NB4 (cell line): Measurements from ENCODE around the gene VANGL1.

Experiments
- DNase-seq: peaks from one replicate; pipeline ENCODE4 v3.0.0; 2010; ENCODE audit warnings: low read depth
- H3K4me3 ChIP-seq: one replicate; pipeline ENCODE4 v1.5.1; 2011; ENCODE audit warnings: mild to moderate bottlenecking, low read depth, low read length, moderate library complexity
- CTCF ChIP-seq: IDR thresholded peaks from one replicate; pipeline ENCODE4 v1.5.1; 2012; ENCODE audit warnings: low read depth, low read length
- MAX ChIP-seq: IDR thresholded peaks from 2 replicates; pipeline ENCODE4 v1.6.1; 2011; ENCODE audit warnings: low read depth, low read length
- MYC ChIP-seq: IDR thresholded peaks from 2 replicates; pipeline ENCODE4 v1.6.1; 2011; ENCODE audit warnings: low read depth, low read length
- POLR2A ChIP-seq: IDR thresholded peaks from 2 replicates; pipeline ENCODE4 v1.6.1; 2011; ENCODE audit warnings: mild to moderate bottlenecking; ENCODE audit not compliant: insufficient read length; ENCODE audit errors: extremely low read depth

Gene VANGL1

GRCh38 chr1:115706587-115707425 is 65.0 kb downstream of the VANGL1 start:
- peak; percentile 66 for DNase-seq
- TF ChIP-seq MAX (no peak), MYC (no peak), CTCF (peak; percentile 43)

DNA sequence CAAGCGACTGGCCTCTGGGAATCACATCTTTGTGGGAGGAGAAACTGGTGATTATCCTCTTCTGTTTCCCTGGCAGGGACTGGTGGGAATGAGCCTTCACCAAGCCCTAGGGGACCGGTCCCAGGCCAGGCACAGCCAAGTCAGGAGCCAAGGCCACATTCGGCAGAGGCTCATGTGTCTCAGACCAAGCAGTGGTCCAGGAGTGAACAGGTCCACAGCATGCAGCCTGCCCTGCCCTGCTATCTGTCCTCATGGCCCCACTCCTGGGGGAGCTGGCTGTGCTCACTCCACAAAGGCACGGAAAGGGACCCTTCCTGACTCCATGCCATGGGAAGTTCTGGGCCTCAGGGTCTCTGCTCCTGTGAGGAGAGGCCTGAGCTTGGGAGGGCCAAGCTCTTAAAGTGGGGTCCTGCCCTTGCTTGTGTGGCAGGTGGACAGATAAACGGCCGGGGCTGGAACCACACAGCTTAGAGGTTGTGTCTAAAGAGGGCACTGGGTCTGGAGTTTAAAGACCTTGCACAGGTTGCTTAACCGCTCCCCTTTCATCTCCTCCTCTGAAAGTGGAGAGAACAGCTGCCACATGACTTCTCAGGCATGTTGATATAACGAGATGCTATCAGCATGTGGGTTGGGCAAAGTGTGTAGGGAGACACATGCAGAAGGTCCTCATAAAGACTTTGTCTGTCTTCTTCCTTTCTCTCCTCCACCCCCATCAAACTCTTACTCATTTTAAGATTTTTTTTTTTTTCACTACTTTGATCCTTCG is 69.3 kb downstream of the VANGL1 start:
- no peak overlapping the region for H3K4me3 ChIP-seq
- DNase-seq = no peak
- no peak for TF ChIP-seq MYC
- TF ChIP-seq MAX = no peak; the same call in 1 of the 2 replicates
- TF ChIP-seq POLR2A = no peak
- TF ChIP-seq CTCF = no peak

More at GRCh38 chr1:115706587-115707425, 65.0 kb downstream of the VANGL1 start:
- no peak overlapping the region for H3K4me3 ChIP-seq

- no peak overlapping the region for H3K4me3 ChIP-seq
- DNase-seq = no peak
- TF ChIP-seq MYC (no peak), POLR2A (no peak), CTCF (no peak), MAX (no peak)
Observed at GRCh38 chr1:115712911-115713609, 71.3 kb downstream of the VANGL1 start.

GRCh38 chr1:115713906-115714305 is 72.1 kb downstream of the VANGL1 start:
- TF ChIP-seq CTCF (no peak), MYC (no peak), MAX (no peak), POLR2A (no peak)
- no peak for DNase-seq
- no peak overlapping the region for H3K4me3 ChIP-seq

GRCh38 chr1:115714572-115715141 is 72.9 kb downstream of the VANGL1 start:
- no peak overlapping the region for H3K4me3 ChIP-seq
- DNase-seq = no peak
- TF ChIP-seq CTCF (no peak), POLR2A (no peak), MYC (no peak), MAX (no peak)
